HG02610 (cell line): ENCODE data around the gene CSH1.
"Not testable (repeated sequence)": the region's sequence is repeated elsewhere in the genome, so short reads cannot be mapped to it uniquely, and the experiment has no call there.

Experiments used
- ATAC-seq: cut with Tn5 transposase; IDR thresholded peaks from one replicate; pipeline ENCODE4 v1.9.1; 2021; ENCODE audit warnings: mild to moderate bottlenecking, moderate library complexity; ENCODE audit not compliant: unreplicated experiment

The CSH1 gene

DNA sequence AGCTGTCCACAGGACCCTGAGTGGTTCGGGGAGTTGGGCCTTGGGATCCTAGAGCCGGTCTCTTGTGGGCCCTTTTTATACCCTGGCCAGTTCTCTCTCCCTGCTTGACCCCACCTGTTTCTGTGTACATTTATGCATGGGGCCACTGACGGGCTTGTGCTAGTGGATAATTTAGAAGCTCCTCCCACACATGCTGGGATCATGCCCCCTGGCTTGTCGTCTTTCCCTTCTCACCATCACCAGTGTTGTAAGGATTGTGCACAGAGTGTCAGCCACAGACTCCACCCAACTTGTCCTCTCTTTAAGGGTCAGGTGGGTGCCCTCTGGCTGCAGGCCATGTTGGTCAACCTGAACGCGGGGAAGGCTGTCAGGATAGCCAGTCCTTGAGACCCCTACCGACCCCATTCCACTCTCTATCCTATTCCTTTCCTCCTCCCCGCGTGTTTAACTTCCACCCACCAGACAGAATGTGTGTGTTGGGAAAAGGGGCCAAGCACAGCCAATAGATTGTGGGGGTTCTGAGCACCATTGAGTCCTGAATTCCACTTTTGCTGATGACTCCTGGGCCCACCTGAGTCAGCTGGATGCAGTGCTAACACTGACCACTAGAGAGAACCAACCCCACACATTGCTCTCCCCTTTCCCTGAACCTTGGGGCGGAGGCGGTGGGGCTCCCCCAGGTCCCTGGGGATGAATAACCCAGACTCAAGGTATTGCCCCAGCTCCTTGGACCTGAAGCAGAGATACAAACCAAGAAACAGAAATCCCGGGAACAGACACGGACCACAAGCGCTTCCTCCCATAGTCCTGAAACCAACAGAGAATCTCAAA is at the start of gene CSH1:
CSH1 (minus strand) TSS at position 51 of the 831 bp plus-strand sequence. CDS start 63 bp downstream, outside the sequence.
- not testable (repeated sequence) for ATAC-seq

DNA sequence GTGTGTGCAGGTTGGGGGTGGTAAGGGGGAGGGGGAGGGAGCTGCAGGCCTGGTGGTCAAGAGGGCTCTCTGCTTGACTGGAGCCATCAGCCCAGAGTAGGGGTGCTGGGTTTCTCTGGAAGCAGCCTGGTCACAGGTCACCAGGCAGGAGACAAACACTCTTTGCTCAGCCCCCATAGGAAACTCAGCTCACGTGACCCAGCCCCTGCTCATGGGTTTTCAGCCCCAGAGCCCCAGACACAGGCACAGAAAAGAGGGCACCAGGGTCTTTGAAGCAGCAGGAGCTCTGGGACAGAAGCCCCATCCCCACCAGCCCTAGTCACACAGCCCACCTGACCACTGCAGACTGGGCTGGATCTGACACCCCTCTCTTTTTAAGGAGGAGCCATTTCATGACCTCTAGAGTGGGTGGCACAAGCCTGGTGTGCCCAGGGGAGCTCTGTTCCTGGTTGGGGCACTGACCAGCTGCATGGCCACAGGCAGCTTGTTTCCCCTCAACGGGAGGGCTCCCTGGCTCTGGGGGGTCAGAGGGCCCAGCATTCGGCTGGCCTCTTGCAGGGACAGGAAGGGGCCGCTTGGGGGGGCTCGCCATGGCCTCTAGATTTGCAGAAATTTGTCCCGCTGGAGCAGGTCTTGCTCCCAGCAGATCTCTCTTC is 49.5 kb upstream of the CSH1 start:
- ATAC-seq: no peak

DNA sequence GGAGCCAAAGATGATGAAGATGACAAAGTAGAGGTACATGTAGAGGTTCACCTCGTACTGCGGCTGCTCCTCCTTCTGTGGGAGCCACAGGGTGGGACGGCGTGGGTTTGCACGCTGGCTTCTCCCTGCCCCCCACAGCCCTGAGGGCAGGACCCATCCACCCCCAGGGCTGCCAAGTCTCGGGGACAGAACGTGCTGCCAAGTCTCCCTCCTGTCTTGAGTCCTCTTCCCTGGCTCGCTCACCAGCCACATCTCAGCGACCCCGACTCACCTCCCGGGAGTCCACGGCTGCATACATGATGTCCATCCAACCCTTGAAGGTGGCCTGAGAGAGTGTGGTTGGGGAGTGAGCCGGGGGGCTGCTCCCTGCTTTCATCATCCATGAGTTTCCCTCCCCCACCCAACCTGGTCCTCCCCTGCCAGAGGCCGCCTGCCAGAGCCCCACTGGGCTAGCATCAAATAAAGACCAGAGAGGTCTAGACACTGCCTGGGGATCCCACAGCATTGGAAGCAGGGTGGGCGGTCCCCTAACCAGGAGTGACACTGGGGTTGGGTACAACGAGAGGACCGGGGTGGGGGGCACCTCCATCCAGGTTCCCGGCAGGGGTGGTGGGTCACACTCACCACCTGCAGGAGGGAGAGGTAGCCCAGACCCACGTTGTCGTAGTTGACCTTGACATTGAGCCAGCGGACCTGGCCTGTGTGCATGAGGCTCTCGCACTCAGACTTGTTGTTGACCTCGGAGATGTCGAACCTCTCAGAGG is 48.5 kb upstream of the CSH1 start:
- ATAC-seq: no peak

DNA sequence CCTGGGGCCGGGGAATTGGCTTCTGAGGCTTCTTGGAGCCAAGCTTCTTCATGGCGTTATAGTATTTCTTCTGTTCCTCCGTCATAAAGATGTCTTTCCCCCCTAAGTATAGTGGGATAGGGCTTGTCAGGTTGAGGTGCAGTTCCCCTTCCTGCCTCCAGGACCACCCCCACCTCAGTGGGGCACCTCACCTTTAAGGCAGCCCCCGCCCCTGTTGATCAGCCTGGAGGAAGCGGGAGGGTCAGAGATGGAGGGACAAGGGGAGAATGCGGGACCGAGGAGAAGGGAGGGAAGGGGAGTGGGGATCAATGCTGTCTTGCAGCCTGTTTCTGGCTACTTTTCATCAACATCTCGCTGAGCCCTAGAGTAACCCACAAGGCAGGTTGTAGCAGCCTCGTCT is 47.4 kb upstream of the CSH1 start:
- no peak for ATAC-seq

DNA sequence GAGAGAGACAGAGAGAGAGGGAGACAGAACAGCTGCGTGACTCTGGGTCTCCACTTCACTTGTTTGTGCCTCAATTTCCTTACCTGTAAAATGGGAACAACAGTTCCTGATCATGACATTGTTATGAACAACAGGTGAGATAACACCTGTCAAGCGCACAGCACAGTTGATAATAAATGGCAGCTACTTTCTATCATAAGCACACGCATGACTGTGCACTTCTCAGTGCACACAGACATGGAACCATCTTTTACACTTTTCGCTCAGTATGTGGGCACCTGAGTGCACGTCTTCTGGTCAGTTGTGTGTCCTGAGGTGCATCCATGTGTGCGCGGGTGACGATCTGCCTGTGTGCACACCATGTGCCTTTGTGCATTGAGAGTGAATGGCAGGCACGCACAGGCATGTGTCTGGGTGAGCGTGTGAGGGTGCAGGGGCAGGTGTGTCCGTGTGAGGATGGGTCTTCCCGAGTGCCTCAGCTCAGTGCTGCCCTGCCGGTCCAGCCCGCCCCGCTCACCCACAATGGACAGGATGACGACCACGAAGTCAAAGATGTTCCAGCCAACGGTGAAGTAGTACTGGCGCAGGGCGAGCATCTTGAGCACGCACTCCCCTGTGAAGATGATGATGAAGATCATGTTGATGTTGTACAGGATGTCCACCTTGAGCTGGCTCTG is 46.1 kb upstream of the CSH1 start:
- ATAC-seq: no peak

DNA sequence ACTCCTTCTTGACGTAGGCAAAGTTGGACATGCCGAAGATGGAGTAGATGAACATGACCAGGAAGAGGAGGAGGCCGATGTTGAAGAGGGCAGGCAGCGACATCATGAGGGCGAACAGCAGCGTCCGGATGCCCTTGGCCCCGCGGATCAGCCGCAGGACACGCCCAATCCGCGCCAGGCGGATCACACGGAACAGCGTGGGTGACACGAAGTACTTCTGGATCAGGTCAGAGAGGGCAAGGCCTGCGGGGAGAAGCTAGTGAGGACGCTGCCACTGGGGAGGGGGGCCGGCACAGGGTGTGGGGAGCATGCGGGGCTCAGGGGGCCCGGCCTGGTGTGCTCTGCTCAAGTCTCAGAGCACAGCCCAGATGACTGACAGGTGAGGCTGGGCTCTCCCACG is 45.4 kb upstream of the CSH1 start:
- no peak for ATAC-seq

DNA sequence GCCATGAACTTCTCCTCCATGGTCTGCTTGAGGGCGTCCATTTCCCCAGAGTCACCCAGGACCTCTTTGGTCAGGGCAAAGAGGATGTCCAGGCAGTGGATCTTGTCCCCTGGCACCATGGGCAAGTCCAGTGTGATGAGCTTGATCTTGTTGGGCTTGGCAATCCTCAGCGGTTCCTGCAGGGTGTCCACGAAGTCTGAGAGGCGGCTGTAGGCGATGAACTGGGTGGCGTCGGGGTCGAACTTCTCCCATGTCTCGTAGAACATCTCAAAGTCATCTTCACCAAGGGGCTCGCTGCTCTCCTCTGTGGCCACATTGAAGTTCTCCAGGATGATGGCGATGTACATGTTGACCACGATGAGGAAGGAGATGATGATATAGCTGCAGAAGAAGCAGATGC is 44.8 kb upstream of the CSH1 start:
- ATAC-seq: no peak

DNA sequence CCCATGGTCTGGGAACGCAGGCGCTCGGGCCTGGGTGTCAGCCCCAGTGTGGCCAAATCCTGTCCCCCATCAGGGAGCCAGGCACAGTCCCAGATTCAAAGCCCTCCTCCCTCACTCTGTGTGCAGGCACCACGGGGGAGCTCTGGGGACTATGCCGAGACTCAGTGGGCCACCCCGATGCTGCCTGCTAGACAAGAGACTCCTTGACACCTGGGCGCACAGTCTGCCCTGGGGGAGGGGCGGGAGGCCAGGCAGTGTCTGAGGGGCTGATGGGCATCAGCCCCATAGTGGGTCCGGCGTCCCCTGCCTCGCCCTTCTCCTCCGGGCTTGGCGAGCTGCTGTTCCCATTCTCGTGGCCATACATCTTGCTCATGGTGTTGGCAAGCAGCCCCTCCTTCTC is 44.2 kb upstream of the CSH1 start:
- no peak for ATAC-seq

DNA sequence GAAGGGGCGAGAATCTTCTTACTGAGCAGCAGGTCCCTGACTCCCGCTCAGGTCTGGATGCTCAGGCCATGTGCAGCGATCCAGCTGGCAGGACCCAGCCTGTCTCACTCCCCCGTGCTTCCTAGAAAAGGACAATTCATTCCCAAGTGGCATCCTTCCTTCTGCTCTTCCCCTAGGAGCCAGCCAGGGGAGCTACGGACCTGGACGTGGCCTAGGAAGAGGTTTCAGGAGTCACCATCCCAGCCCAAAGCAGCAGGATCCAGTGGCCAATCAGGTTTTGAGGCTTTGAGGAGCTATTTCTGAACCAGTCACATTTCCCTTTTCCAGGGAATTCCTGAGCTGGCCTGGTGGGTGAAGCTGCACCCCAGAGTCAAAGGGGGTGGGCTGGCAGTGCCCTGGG is 43.5 kb upstream of the CSH1 start:
- no peak for ATAC-seq

DNA sequence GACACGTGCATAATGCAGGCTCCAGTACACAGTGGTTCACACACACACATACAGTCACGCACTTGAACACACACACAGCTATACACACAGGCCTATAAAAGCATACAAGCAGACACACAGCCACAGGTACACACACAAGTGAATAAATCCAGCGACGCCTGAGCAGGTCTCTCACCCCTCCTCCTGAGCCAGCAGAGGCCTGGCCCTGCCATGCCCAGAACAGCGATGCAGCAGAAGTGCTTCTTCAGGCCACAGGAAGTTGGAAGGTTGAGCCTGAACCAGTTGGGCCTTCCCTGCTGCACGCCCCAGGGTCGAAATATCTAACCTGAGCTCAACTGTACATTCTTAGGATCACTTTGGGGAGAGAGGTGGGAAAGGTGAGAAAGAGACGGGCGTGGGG is 43.0 kb upstream of the CSH1 start:
- ATAC-seq: no peak

DNA sequence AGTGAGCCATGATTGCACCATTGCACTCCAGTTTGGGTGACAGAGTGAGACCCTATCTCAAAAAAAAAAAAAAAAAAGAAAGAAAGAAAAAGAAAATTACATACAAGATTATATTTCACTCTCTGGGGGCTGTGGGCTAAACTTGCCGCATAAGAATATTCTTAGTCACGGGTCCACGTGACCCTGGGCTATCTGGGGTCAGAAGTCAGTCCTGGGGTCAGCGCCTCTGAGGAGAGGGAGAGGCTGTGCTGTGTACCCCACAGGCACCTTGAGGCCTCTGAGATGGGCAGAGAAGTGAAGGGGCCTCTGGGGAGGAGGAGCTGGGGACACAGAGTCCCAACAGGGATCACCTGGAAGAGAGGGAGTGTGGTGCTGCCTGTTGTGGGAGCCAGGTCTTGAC is 41.5 kb upstream of the CSH1 start:
- ATAC-seq: no peak

DNA sequence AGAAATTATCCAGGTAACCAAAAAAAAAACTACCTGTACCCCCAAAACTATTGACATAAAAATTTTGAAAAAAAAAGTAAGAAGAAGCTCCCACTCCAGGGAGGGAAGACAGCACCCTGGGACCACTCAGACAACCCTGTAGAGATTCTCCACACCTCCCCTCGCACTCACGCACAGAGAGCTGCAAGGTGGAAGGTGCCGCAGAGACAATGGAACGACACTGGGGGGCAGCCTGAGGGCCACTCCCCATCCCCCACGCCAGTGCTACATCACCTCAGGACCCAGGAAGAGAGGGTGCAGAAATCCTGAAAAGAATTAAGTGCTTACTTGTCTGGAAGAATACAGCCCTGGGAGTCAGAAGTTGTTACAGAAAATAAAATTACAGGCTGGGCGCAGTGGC is 40.9 kb upstream of the CSH1 start:
- no peak for ATAC-seq

DNA sequence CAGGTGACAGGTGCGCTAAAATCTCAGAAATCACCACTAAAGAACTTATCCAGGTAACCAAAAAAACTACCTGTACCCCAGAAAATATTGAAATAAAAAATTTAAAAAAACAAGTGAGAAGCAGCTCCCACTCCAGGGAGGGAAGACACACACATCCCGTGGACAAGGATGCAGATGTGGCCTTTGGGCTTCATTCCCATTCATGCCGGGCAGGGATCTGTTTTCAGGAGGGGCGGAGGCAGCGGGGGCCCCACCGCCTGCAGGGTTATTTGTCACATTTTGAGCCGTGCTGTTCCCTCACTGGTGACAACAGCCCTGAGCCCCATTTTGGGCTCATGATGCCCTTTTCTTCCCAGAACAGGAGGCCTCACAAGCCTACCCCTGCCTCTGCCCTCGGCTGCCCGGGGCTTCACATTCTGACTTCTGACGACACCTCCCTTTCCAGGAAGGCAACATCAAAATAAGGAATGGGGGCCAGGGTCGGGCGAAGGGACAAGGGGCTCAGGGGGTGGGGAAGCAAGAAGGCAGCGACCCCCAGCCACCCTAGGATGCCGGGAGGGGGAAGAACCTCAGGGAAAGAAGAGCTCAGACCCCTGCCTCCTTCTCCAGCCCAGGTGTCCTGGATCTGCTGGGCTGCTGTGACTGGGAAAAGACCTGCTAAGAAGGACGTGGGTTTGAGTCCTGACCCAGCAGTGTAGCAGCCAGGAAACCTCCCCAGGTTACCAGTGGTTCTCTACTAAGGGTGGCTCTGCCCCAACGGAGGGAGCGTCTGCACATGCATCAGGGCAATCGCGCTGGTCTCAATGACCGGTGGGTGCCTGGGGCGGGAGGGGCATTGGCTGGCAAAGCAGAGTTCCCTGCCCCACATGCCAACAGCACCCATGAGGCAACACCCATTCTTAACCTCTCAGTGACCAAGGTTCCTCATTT is 38.1 kb upstream of the CSH1 start:
- no peak for ATAC-seq

DNA sequence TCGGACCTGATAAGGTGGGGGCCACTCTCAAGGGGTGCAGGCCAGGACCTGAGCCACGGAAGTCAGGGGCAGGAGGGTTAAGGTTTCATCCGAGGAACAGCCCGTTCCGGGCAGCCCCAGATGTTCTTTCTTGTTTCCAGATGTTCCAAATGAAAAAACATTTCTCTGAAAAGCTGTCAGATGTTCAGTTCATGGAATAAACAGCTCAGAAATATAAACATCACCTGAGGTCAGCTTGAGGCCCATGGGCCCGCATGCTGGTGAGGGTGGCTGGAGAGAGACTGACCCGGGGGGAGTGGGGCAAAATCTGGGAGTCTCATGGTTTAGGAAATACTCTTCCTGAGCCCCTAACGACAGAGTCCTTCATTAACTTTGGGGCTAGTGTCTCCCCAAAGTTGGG is 37.2 kb upstream of the CSH1 start:
- no peak for ATAC-seq

DNA sequence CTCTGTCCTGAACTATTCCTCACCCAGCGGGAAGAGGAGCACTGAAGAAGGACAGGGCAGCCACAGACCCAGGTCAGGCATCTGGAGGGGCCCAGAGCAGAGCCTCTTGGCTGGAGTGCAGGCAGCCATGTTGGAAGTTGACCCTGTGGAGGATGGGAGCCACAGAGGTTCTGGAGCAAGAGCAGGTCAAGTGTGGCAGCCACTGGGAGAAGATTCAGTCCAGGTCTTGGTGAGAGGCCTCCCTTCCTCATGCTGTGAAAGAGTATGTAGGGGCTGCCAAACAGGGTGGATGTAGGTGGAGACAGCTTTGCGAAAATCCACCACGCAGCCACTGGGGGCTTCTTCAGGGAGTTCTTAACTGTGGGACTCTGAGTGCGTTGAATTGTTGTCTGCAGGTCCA is 36.3 kb upstream of the CSH1 start:
- ATAC-seq: no peak

DNA sequence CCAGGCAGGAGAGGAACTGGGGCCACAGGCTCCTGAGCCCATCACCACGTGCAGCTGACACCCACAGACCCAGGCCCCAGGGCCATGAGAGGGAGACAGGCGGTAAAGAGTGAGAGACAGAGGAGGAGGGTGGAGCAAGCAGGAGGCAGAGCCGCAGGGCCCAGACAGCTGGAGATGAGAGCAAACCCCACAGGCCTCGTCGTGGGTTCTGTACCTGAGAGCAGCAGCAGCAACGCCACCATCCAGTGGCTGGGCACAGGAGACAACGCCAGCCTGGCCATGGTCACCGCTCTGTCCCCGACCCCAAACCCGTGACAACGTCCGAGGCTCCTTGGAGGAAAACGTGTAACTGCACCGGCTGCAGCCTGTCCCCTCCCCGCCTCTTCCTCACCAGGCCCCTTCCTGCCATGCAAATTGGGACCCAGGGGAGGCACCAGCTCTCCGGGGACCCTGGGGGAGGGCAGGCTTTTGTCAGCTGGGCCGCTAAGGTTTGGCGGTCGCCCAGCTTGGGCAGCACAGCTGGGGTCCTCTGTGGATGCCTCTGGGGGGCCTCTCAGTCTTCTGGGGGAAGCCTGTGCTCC is 35.7 kb upstream of the CSH1 start, which contains the start of gene CD79B:
CD79B (minus strand) TSS at position 351 of the 581 bp plus-strand sequence; CDS start at position 281, 70 bp downstream.
- peak; percentile 75 for ATAC-seq

DNA sequence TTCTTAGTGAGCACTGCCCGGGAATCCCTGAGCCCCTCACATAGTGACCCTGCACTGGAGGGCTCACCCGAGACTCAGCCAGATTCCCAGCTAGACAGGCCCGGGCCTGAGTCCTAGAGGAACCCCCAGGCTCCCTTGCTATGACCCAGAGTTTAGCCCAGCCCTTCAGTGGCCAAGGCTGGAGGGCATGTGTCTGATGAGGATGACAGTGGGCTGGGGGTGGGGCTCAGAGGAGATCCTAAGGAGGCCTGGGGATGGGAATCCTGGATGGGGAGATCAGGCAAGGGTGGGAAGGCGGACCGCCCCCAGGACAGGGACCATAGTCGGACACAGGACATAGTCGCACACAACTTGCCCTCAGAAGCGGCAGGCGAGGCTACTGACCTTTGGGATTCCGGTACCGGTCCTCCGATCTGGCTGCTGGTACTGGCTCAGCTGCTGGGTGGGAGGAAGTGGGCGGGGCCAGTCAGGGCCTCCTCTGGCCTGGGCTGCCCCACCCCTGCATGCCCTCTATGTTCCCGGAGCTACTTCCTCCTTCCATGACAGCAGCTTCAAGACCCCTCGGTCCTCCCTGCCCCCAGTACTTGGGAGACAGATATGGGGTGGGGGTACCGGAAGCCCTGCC is 34.7 kb upstream of the CSH1 start:
- ATAC-seq: peak; percentile 42

DNA sequence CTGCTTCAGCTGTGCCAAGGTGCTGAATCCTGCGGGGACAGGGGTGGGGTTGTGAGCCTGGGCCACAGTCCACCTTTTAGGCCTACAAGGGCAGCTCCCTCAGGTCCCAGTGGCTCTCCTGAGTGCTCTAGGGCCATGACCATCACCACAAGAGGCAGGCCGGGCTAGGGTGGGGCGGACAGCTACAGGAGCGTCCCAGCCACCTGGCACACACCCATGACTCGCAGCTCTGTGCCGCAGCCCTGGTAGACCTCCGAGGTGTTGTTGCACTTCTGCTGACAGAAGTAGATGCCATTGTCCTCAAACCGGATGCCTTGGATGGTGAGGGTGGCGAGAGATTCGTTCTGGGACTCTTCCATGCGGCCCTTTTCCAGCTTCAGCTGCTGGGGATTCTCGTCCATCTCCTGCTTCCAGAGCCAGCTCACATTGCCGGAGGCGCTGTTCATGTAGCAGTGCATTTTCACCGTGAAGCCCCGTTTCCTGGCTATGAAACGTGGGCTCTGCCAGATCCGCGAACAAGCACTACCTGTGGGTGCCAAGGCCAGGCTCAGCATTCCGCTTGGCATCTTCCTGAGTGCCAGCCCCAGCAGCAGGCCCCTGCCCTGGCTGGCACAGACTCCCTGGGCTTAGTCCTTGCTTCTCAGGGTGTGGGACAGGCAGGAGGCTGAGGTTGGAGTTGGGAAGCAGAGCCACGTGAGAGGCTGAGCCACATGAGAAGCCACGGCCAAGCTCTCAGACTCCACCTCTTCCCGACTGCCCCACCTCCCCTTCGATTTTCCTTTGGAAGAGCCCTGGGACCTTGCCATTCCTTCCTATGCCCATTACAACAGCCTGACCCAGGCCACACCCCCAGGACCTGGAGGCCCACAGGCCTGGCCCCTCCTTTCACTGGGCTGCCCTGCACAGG is 33.7 kb upstream of the CSH1 start:
- no peak for ATAC-seq
